Kidney (tissue), 14 donors: ENCODE measurements around the gene ZNF132. TPM values are rescaled to one million over a fixed set of nuclear protein-coding genes. Genes with fewer than 3 reads are reported as not detected.

Experiments used
- DNase-seq, 5 donors: peaks; one replicate each; pipeline ENCODE4 v3.0.0-alpha.2; 2013 to 2020
- FAIRE-seq: peaks from 2 replicates; lab custom pipeline; 2012; peaks lifted over from hg19 to GRCh38; lab: Jason Lieb, UNC
- H3K27ac ChIP-seq, 2 donors: one replicate each; pipeline ENCODE4 v1.7.0; 2013; ENCODE audit warnings: low read depth in 2 of 2, low read length in 2 of 2, inconsistent platforms in 1 of 2
- H3K27me3 ChIP-seq: one replicate; pipeline ENCODE4 v1.7.1; 2013; ENCODE audit warnings: low read length, inconsistent platforms; ENCODE audit not compliant: control insufficient read depth, insufficient read depth
- H3K36me3 ChIP-seq, 3 donors: one replicate each; pipeline versions ENCODE4 v1.7.0 to v1.7.1; 2013; ENCODE audit warnings: low read length in 3 of 3, control low read depth in 1 of 3, inconsistent platforms in 1 of 3; ENCODE audit not compliant: insufficient read depth in 3 of 3, control insufficient read depth in 2 of 3
- H3K4me1 ChIP-seq, 3 donors: one replicate each; pipeline versions ENCODE4 v1.7.0 to v1.7.1; 2013; ENCODE audit warnings: low read length in 3 of 3, inconsistent platforms in 1 of 3, low read depth in 1 of 3; ENCODE audit not compliant: control insufficient read depth in 2 of 3, insufficient read depth in 2 of 3
- H3K4me3 ChIP-seq, 3 donors: one replicate each; pipeline versions ENCODE4 v1.7.0 to v1.8.1; 2013; ENCODE audit warnings: low read length in 3 of 3, control low read depth in 1 of 3, inconsistent platforms in 1 of 3
- H3K9ac ChIP-seq, 3 donors: one replicate each; pipeline versions ENCODE4 v1.7.0 to v1.7.1; 2013; ENCODE audit warnings: low read length in 3 of 3, control low read depth in 1 of 3, inconsistent platforms in 1 of 3
- H3K9me3 ChIP-seq, 3 donors: one replicate each; pipeline versions ENCODE4 v1.7.0 to v1.7.1; 2013; ENCODE audit warnings: low read length in 3 of 3, control low read depth in 1 of 3, inconsistent platforms in 1 of 3; ENCODE audit not compliant: control insufficient read depth in 2 of 3, insufficient read depth in 1 of 3
- CTCF ChIP-seq: IDR thresholded peaks from 3 replicates; pipeline ENCODE4 v1.5.1; 2012; ENCODE audit warnings: mild to moderate bottlenecking, moderate library complexity, borderline replicate concordance; ENCODE audit not compliant: insufficient read depth; ENCODE audit errors: extremely low read depth
- intact Hi-C: fragments of 100-400 bp; cut with DNase I; formaldehyde crosslinking; loops from one replicate; pipeline ENCODE4 v1.11.1; 2022
- polyA plus RNA-seq: library from polyadenylated mRNA; stranded (reverse); fragments of 350-450 nt; fragmentation: Illumina TruSeq; extraction: RNeasy Lipid Tissue Mini Kit (QIAGEN cat#74804); gene quantifications from one replicate; pipeline ENCODE4 v1.2.3, GENCODE V29; 2014; ENCODE audit warnings: low read depth, low replicate concordance; ENCODE audit not compliant: insufficient read depth
- total RNA-seq: library from RNA; stranded (reverse); fragmentation: NEBNext Ultra II Directional; extraction: Animal tissue kit (Norgen Biotek cat#: 25700); gene quantifications from one replicate; pipeline ENCODE4 v1.2.1, GENCODE V29; 2021
- donor health status: control.
- donor health status: control.
- donor health status: control.
- donor health status: control.
- donor health status: control.
- donor health status: DM: yes; HTN: yes; CAD: no.
- donor health status: Normal renal cell carcinoma (clear cell type).

Gene ZNF132
- total and polyA plus RNA-seq, 2 donors from 2014 or later, result 2.9 to 7.8 TPM

GRCh38 chr19:58474997-58475713 is 35.2 kb upstream of the ZNF132 start:
- intact Hi-C loops, result no loop called here
- H3K27me3 ChIP-seq, result no peaks in the 10 kb centered on the region
- peak overlapping the region; percentile 79 to 94 for H3K27ac ChIP-seq
- H3K4me1 ChIP-seq, result peaks cover 0 to 12% (median 11%) of the 10 kb centered on the region in 3 donors
- peak overlapping the region; percentile 76 to 89 (median 85) for H3K4me3 ChIP-seq
- DNase-seq (no peak), FAIRE-seq (no peak)
- H3K36me3 ChIP-seq, result peaks cover 0 to 5% (median 3%) of the 10 kb centered on the region in 3 donors
- H3K9me3 ChIP-seq, result no peaks in the 10 kb centered on the region
- H3K9ac ChIP-seq, result peak overlapping the region in 2 of 3 donors; percentile 18 to 77
- TF ChIP-seq CTCF, result no peak

DNA sequence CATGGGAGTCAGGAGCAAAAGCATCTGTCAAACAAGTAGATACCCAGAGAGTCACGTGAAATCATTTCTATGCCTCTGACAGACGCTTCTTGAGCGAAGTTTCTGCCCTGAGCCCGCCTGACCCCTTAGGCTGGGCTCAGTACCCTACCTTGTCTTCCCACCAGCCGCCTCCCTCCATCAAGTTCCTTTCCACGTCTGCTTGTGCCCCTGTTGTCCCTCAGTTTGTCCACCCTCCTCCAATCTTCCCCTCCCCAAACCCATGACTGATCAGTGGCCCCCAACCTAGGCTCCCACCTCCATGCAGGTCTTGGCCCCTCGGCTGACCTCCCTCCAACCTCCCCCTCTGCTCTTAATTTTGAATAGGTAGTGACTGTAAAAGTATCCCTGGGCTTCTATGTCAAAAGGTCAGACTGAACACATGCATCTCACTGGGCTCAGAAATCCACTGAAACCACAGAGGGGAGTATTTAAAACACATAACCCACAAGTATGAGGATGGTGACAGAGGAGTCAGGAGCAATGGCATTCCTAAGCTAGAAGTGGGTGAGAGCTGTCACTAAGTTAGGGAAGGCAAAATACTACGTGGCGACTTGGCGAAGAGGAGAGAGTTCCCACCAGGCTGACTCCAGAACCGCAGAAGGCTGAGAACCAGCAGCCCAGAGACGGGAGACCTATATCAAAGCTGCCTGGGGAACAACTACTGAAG is 34.5 kb upstream of the ZNF132 start:
- no peaks in the 10 kb centered on the region for H3K27me3 ChIP-seq
- peak overlapping the region in 1 of 3 donors; percentile 89 for H3K4me3 ChIP-seq
- peaks cover 0 to 12% (median 11%) of the 10 kb centered on the region in 3 donors for H3K4me1 ChIP-seq
- H3K27ac ChIP-seq, result no peak overlapping the region
- no peaks in the 10 kb centered on the region for H3K9me3 ChIP-seq
- peak overlapping the region in 1 of 3 donors; percentile 77 for H3K9ac ChIP-seq
- no peak for TF ChIP-seq CTCF
- FAIRE-seq, result no peak
- no peak for DNase-seq
- H3K36me3 ChIP-seq, result peaks cover 0 to 8% (median 5%) of the 10 kb centered on the region in 3 donors
- intact Hi-C loops, result no loop called here

- intact Hi-C loops, result no loop called here
- Histone ChIP-seq H3K4me1 (peaks cover 0 to 12% (median 11%) of the 10 kb centered on the region in 3 donors), H3K9ac (no peak overlapping the region), H3K36me3 (peaks cover 0 to 11% (median 5%) of the 10 kb centered on the region in 3 donors), H3K27ac (no peak overlapping the region), H3K4me3 (no peak overlapping the region), H3K27me3 (no peaks in the 10 kb centered on the region), H3K9me3 (no peaks in the 10 kb centered on the region)
- DNase-seq, result no peak
- TF ChIP-seq CTCF, result no peak
- FAIRE-seq, result no peak
Observed at GRCh38 chr19:58473775-58474174, 33.8 kb upstream of the ZNF132 start.
